Measurements from ENCODE around the gene EFHC2. TPM values are rescaled to one million over a fixed set of nuclear protein-coding genes. Genes with fewer than 3 reads are reported as not detected.

EFHC2 gene
- total and polyA plus RNA-seq, 2 of the 8 experiments (the other 6 are each of a cell fraction or from before 2014, with no cell fraction given), result 1.8 to 3.4 TPM

GRCh38 chrX:44305921-44306320, 37.6 kb downstream of the EFHC2 start:
- ChIA-PET CTCF (ENCODE audit: partially characterized antibody) (no interaction called here), POLR2A (ENCODE audit: partially characterized antibody) (no interaction called here)
- WGBS, 2 experiments (ENCODE audit: extremely low coverage in 1 of 2, insufficient coverage in 1 of 2, insufficient read length in 1 of 2, insufficient replicate concordance in 2 of 2, low coverage in 1 of 2, low lambda C conversion rate in 2 of 2, missing lambda C conversion rate in 1 of 2), result 81% methylated on average over 3 of the region's 4 CpGs; no CpG with 5 or more reads in 1 of the 2 experiments
- Histone ChIP-seq H2BK120ac (replicated peaks; ENCODE audit: low read depth, low read length) (no peak overlapping the region), H3K79me2 (ENCODE audit: control insufficient read depth in 1 of 2, insufficient read depth in 2 of 2, low read length in 2 of 2) (no peaks in the 10 kb centered on the region), H3K79me1 (ENCODE audit: low read depth, low read length) (no peaks in the 10 kb centered on the region), H2AK5ac (ENCODE audit: low read depth, low read length) (no peak overlapping the region), H4K20me1 (replicated peaks in 1 of 2; ENCODE audit: control insufficient read depth in 1 of 2, insufficient read depth in 2 of 2, low read length in 2 of 2) (no peaks in the 10 kb centered on the region), H4K91ac (replicated peaks; ENCODE audit: insufficient read length, low read length) (no peak overlapping the region), H4K8ac (ENCODE audit: extremely low read depth, insufficient read depth, low read length) (no peak overlapping the region), H3K27ac (ENCODE audit: low read depth, low read length) (no peak overlapping the region), H3K56ac (replicated peaks; ENCODE audit: insufficient read length, low read depth, low read length) (no peak overlapping the region), H3K9ac (replicated peaks in 1 of 4; ENCODE audit: extremely low read depth in 1 of 4, low read depth in 3 of 4, low read length in 3 of 4) (no peak overlapping the region), H3K14ac (ENCODE audit: insufficient read length) (no peak overlapping the region), H3K4me1 (replicated peaks in 1 of 4; ENCODE audit: control insufficient read depth in 3 of 4, insufficient read depth in 4 of 4, low read length in 3 of 4) (no peaks in the 10 kb centered on the region), H3K36me3 (ENCODE audit: control insufficient read depth in 2 of 4, insufficient read depth in 4 of 4, low read length in 3 of 4) (no peaks in the 10 kb centered on the region), H3K4me3 (ENCODE audit: extremely low read depth in 1 of 4, insufficient read depth in 2 of 4, low read depth in 3 of 4, low read length in 4 of 4) (no peak overlapping the region), H3K4me2 (ENCODE audit: insufficient read depth in 1 of 2, low read depth in 2 of 2, low read length in 2 of 2) (no peak overlapping the region), H3K18ac (ENCODE audit: extremely low read depth, low read length) (no peak overlapping the region), H3K23me2 (ENCODE audit: low read depth, low read length) (no peaks in the 10 kb centered on the region), H4K5ac (ENCODE audit: insufficient read length, low read depth, low read length) (no peak overlapping the region), H2AFZ (ENCODE audit: low read length) (no peak overlapping the region), H2BK5ac (ENCODE audit: low read depth, low read length) (no peak overlapping the region), H3K27me3 (replicated peaks in 1 of 4; ENCODE audit: control insufficient read depth in 3 of 4, extremely low read depth in 1 of 4, insufficient read depth in 3 of 4, low read length in 3 of 4) (no peaks in the 10 kb centered on the region), H2BK20ac (ENCODE audit: low read length) (no peak overlapping the region), H3K9me3 (ENCODE audit: insufficient read depth in 2 of 2, low read depth in 1 of 2, low read length in 1 of 2) (no peaks in the 10 kb centered on the region), H2BK12ac (ENCODE audit: low read depth, low read length) (no peak overlapping the region), H2BK15ac (ENCODE audit: low read length) (no peak overlapping the region), H3K4ac (replicated peaks; ENCODE audit: insufficient read length, low read depth, low read length) (no peak overlapping the region), H3K23ac (ENCODE audit: insufficient read length) (no peak overlapping the region)
- TF ChIP-seq CTCF (IDR thresholded peaks at IDR 0.05; ENCODE audit: control extremely low read depth in 1 of 3, insufficient read depth in 1 of 3, low read depth in 1 of 3, low read length in 3 of 3) (no peak), JUND (IDR thresholded peaks at IDR 0.05; ENCODE audit: low read length) (no peak), FOSL1 (IDR thresholded peaks at IDR 0.05; ENCODE audit: insufficient read depth, low read depth, low read length) (no peak), CREB1 (IDR thresholded peaks at IDR 0.05) (no peak), CBX5 (IDR thresholded peaks at IDR 0.05; ENCODE audit: low read depth, low read length) (no peak), SP1 (IDR thresholded peaks at IDR 0.05; ENCODE audit: low read depth, low read length) (no peak), EGR1 (IDR thresholded peaks at IDR 0.05; ENCODE audit: borderline replicate concordance, low read depth, low read length) (no peak), SUZ12 (IDR thresholded peaks at IDR 0.05; ENCODE audit: low read length) (no peak), GTF2F1 (IDR thresholded peaks at IDR 0.05; ENCODE audit: borderline replicate concordance, low read depth, low read length) (no peak)
- DNase-seq (ENCODE audit: low read depth in 1 of 2, low spot score in 2 of 2) (no peak), FAIRE-seq (no peak)
